ENCODE data around the gene SUGP2. TPM values are rescaled to one million over a fixed set of nuclear protein-coding genes. Genes with fewer than 3 reads are reported as not detected.

SUGP2 gene
- total and polyA plus RNA-seq, 2 of the 13 experiments (the other 11 are each of a cell fraction or from before 2014, with no cell fraction given) = 40.6 to 57.7 TPM

DNA sequence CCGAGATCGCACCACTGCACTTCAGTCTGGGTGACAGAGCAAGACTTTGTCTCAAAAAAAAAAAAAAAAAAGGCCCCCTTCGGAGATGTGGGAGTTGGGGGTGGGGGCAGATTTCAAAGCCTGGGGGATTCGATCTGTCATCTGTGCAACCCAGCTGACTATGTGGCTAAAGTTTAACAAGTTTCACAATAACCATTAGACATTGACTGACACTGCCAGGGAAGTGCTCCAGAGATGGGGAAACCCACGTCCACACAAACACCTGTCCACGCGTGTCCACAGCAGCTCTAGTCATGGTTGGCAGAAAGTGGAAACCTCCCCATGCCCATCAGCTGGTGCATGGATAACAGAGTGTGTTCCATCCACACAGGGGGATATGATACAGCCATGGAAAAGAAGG is 54.7 kb downstream of the SUGP2 start:
- H3K9ac ChIP-seq (ENCODE audit: insufficient read depth, low read depth, low read length) = no peak overlapping the region
- H2AFZ ChIP-seq (ENCODE audit: low read length) = no peak overlapping the region
- H3K27ac ChIP-seq (ENCODE audit: extremely low read length, insufficient read depth, low read length) = no peak overlapping the region
- CTCF ChIA-PET (ENCODE audit: low intra/inter-chr PET ratio, low total read pairs) = no interaction called here
- no peaks in the 10 kb centered on the region for H4K20me1 ChIP-seq (ENCODE audit: insufficient read depth, low read length)
- peak; percentile 50 for ATAC-seq
- H3K36me3 ChIP-seq (replicated peaks in 1 of 2; ENCODE audit: control insufficient read depth in 1 of 2, insufficient read depth in 2 of 2, low read length in 2 of 2) = no peaks in the 10 kb centered on the region
- H3K4me2 ChIP-seq (ENCODE audit: low read depth, low read length) = peak overlapping the region; percentile 74
- H3K4me3 ChIP-seq (replicated peaks in 1 of 3; ENCODE audit: insufficient read depth in 1 of 3, low read depth in 2 of 3, low read length in 3 of 3) = peak overlapping the region in 1 of 3 experiments; percentile 59; a peak in 2 of 6 replicates
- no TSS peak for BruUV-seq (replicated peaks)
- WGBS (ENCODE audit: low lambda C conversion rate) = 0% methylated on average over 4 of the region's 7 CpGs
- intact Hi-C loops (cut with micrococcal nuclease; ENCODE audit: unreplicated experiment) (no loop called here), in situ Hi-C loops (cut with HindIII; ENCODE audit: extremely low pct_ligation_motif_present, low pct_unique_long_range_greater_than_20kb) (no loop called here)
- no peaks in the 10 kb centered on the region for H3K9me3 ChIP-seq (ENCODE audit: low read length)
- peak; percentile 60 for FAIRE-seq
- no peak for DNase-seq (ENCODE audit: low spot score)
- peaks cover 0 to 14% of the 10 kb centered on the region in 2 experiments; a peak in 1 of 5 replicates for H3K27me3 ChIP-seq (ENCODE audit: control insufficient read depth in 1 of 2, insufficient read depth in 2 of 2, low read length in 2 of 2)
- peaks cover 33% of the 10 kb centered on the region for H3K4me1 ChIP-seq (ENCODE audit: insufficient read depth, low read length)
- no peaks in the 10 kb centered on the region for H3K79me2 ChIP-seq (ENCODE audit: insufficient read depth, low read length)
- POLR2A ChIA-PET = no interaction called here
- TF ChIP-seq LCORL (IDR thresholded peaks at IDR 0.05) = no peak
- 0 out of 2 replicates have a peak, but pooled peaks have one; percentile 26 for TF ChIP-seq LCORL (CRISPR knock-in tag; IDR thresholded peaks at IDR 0.05)
- peak; percentile 24; the same call in 1 of the 2 replicates for TF ChIP-seq HNF4A (CRISPR knock-in tag; IDR thresholded peaks at IDR 0.05)
- TF ChIP-seq, protein P1, sequence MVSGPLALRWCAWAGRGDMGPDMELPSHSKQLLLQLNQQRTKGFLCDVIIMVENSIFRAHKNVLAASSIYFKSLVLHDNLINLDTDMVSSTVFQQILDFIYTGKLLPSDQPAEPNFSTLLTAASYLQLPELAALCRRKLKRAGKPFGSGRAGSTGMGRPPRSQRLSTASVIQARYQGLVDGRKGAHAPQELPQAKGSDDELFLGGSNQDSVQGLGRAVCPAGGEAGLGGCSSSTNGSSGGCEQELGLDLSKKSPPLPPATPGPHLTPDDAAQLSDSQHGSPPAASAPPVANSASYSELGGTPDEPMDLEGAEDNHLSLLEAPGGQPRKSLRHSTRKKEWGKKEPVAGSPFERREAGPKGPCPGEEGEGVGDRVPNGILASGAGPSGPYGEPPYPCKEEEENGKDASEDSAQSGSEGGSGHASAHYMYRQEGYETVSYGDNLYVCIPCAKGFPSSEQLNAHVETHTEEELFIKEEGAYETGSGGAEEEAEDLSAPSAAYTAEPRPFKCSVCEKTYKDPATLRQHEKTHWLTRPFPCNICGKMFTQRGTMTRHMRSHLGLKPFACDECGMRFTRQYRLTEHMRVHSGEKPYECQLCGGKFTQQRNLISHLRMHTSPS (CRISPR knock-in tag; IDR thresholded peaks at IDR 0.05; ENCODE audit: low read depth) = no peak
- TF ChIP-seq, protein P2, sequence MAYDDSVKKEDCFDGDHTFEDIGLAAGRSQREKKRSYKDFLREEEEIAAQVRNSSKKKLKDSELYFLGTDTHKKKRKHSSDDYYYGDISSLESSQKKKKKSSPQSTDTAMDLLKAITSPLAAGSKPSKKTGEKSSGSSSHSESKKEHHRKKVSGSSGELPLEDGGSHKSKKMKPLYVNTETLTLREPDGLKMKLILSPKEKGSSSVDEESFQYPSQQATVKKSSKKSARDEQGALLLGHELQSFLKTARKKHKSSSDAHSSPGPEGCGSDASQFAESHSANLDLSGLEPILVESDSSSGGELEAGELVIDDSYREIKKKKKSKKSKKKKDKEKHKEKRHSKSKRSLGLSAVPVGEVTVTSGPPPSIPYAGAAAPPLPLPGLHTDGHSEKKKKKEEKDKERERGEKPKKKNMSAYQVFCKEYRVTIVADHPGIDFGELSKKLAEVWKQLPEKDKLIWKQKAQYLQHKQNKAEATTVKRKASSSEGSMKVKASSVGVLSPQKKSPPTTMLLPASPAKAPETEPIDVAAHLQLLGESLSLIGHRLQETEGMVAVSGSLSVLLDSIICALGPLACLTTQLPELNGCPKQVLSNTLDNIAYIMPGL (CRISPR knock-in tag; IDR thresholded peaks at IDR 0.05; ENCODE audit: borderline replicate concordance in 1 of 2, low read depth in 1 of 2) = no peak
- TF ChIP-seq, protein P3, sequence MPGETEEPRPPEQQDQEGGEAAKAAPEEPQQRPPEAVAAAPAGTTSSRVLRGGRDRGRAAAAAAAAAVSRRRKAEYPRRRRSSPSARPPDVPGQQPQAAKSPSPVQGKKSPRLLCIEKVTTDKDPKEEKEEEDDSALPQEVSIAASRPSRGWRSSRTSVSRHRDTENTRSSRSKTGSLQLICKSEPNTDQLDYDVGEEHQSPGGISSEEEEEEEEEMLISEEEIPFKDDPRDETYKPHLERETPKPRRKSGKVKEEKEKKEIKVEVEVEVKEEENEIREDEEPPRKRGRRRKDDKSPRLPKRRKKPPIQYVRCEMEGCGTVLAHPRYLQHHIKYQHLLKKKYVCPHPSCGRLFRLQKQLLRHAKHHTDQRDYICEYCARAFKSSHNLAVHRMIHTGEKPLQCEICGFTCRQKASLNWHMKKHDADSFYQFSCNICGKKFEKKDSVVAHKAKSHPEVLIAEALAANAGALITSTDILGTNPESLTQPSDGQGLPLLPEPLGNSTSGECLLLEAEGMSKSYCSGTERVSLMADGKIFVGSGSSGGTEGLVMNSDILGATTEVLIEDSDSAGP (CRISPR knock-in tag; IDR thresholded peaks at IDR 0.05; ENCODE audit: borderline replicate concordance) = no peak
- TF ChIP-seq, protein P4, sequence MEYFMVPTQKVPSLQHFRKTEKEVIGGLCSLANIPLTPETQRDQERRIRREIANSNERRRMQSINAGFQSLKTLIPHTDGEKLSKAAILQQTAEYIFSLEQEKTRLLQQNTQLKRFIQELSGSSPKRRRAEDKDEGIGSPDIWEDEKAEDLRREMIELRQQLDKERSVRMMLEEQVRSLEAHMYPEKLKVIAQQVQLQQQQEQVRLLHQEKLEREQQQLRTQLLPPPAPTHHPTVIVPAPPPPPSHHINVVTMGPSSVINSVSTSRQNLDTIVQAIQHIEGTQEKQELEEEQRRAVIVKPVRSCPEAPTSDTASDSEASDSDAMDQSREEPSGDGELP (IDR thresholded peaks at IDR 0.05; ENCODE audit: borderline replicate concordance, low read depth) = peak; percentile 88
- TF ChIP-seq, protein P5, sequence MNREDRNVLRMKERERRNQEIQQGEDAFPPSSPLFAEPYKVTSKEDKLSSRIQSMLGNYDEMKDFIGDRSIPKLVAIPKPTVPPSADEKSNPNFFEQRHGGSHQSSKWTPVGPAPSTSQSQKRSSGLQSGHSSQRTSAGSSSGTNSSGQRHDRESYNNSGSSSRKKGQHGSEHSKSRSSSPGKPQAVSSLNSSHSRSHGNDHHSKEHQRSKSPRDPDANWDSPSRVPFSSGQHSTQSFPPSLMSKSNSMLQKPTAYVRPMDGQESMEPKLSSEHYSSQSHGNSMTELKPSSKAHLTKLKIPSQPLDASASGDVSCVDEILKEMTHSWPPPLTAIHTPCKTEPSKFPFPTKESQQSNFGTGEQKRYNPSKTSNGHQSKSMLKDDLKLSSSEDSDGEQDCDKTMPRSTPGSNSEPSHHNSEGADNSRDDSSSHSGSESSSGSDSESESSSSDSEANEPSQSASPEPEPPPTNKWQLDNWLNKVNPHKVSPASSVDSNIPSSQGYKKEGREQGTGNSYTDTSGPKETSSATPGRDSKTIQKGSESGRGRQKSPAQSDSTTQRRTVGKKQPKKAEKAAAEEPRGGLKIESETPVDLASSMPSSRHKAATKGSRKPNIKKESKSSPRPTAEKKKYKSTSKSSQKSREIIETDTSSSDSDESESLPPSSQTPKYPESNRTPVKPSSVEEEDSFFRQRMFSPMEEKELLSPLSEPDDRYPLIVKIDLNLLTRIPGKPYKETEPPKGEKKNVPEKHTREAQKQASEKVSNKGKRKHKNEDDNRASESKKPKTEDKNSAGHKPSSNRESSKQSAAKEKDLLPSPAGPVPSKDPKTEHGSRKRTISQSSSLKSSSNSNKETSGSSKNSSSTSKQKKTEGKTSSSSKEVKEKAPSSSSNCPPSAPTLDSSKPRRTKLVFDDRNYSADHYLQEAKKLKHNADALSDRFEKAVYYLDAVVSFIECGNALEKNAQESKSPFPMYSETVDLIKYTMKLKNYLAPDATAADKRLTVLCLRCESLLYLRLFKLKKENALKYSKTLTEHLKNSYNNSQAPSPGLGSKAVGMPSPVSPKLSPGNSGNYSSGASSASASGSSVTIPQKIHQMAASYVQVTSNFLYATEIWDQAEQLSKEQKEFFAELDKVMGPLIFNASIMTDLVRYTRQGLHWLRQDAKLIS (CRISPR knock-in tag; IDR thresholded peaks at IDR 0.05) = no peak
- TF ChIP-seq, protein P6, sequence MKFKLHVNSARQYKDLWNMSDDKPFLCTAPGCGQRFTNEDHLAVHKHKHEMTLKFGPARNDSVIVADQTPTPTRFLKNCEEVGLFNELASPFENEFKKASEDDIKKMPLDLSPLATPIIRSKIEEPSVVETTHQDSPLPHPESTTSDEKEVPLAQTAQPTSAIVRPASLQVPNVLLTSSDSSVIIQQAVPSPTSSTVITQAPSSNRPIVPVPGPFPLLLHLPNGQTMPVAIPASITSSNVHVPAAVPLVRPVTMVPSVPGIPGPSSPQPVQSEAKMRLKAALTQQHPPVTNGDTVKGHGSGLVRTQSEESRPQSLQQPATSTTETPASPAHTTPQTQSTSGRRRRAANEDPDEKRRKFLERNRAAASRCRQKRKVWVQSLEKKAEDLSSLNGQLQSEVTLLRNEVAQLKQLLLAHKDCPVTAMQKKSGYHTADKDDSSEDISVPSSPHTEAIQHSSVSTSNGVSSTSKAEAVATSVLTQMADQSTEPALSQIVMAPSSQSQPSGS (CRISPR knock-in tag; IDR thresholded peaks at IDR 0.05) = no peak
- TF ChIP-seq, protein P7, sequence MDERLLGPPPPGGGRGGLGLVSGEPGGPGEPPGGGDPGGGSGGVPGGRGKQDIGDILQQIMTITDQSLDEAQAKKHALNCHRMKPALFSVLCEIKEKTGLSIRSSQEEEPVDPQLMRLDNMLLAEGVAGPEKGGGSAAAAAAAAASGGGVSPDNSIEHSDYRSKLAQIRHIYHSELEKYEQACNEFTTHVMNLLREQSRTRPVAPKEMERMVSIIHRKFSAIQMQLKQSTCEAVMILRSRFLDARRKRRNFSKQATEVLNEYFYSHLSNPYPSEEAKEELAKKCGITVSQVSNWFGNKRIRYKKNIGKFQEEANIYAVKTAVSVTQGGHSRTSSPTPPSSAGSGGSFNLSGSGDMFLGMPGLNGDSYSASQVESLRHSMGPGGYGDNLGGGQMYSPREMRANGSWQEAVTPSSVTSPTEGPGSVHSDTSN (CRISPR knock-in tag; IDR thresholded peaks at IDR 0.05) = 0 out of 2 replicates have a peak, but pooled peaks have one; percentile 31
- TF ChIP-seq GATAD2A (CRISPR knock-in tag; IDR thresholded peaks at IDR 0.05) = peak; percentile 77
